ENCODE measurements around the gene ARFGAP3.
A peak's percentile ranks its signal among the peaks of the same experiment; 100 is the strongest.

Gene ARFGAP3

DNA sequence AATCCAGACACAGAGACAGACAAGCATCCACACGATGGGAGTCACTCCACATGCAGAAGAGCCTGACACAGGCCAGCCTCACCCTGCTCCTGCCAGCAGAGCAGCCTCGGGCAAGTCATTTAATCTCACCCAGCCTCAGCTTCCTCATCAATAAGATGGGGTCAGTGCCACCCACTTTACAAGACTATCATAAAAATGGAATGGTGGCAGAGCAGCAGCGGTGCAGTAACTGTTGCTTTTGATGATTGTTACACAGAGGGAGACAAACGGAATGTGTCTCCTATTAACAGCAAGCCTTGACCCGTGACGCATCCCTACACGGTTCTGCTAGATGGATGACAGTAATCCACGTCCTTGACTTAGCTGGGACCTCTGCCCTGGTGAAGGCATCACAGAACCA lies 26.0 kb upstream of the ARFGAP3 start:
- TF ChIP-seq CTCF (IDR thresholded peaks at IDR 0.05) = no peak

- TF ChIP-seq CTCF (IDR thresholded peaks at IDR 0.05) = no peak
Measured at GRCh38 chr22:42881982-42882656, 25.0 kb upstream of the ARFGAP3 start.

GRCh38 chr22:42881298-42881697 lies 24.2 kb upstream of the ARFGAP3 start:
- no peak for TF ChIP-seq CTCF (IDR thresholded peaks at IDR 0.05)

- TF ChIP-seq CTCF (IDR thresholded peaks at IDR 0.05) = peak; percentile 23; the same call in 1 of the 2 replicates
Measured at GRCh38 chr22:42880815-42881214, 23.7 kb upstream of the ARFGAP3 start.

DNA sequence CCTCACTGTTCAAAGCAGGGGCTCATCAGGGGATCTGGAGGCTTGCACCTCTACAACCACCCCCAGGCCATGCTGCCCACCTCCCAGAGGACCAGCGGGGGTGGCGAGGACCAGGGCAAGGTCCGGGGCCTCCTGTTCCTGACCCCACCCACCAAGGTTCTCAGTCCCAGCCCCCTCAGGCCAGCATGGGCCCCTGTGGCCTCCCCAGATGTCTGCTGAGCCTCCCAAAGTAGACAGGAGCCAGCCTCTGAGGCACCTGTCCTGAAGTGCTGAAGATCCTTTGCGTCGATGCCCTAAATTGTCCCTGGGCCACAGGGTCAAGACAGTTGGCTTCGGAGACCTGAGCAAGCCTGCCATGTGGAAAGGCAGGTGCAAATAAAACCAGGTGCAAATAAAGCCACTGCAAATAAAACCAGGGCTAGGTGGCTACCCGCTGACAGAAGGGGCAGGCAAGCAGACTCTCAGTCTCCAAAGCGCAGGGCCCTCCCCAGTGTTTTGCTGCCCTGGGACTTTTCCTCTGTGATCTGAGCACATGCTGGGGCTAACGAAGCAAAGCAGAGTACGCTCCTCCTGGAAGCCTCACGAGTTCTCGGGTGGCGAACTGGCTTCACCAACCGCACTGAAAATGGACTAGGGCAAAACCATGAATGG lies 22.4 kb upstream of the ARFGAP3 start:
- TF ChIP-seq CTCF (IDR thresholded peaks at IDR 0.05) = no peak

DNA sequence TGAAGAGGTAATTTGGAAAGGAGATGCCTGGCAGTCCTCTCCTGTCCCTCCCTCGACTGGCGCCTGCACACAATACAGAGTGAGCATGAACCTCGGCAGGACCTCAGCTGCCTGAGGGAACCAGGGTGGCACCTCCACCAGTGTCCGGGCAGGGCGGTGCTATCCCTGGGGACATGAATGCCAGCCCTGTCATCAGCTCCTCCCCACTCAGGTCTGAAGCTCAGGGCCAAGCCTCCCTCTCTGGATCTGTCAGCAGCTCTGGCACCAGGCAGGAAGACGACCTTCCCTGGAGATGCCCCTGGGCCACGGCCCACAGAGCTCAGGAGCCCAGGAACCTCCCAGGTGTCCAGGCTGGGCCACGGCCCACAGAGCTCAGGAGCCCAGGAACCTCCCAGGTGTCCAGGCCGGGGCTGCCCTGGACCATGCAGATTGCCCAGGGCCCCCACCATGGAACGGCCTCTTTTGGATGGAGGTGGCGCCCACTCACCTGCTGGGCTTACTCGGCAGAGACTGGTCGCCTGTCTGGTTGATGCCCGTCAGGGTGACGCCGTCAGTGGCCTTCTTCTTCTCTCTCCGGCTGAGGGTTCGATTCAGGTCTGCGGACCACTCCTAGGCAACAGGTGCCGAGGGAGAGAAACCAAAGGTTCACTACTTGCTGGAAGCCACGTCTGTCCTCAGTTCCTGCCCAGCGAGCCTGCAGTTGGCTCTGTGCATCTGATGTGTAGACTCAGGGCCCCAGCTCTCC lies 21.7 kb upstream of the ARFGAP3 start:
- TF ChIP-seq CTCF (IDR thresholded peaks at IDR 0.05) = no peak

DNA sequence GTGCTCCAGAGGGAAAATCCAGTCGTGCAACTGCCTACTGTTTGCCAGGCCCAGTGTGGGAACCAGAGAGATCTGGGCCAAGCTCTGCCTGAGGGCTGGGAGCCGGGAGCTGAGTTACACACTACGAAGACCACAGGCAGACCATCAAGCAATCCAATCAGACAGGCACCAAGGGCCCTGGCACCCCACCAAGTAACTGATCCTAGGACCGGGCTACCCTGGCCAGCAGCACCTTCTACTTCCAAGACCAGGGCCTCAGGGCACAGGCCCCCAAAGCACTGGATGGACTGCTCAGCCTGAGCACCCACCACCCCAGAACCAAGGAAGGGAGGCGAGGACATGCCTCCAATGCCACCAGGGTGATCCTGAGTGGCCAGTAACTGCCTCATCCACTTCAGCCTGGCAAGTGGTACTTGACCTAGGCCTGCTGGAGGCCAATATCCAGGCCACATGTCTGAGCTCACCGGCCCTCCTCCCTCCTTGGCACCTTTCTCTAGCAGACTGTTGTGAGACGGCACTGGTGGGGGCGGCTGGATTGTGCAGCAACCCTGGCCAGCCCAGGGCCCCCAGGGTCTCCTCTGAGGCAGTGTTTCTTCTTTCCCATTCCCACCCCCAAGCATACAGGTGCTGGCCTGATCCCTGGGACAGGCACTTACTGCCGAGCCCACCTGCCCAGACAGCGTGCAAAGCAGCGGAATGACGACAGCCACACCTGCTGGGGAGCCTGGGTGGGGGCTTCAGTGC lies 20.7 kb upstream of the ARFGAP3 start:
- no peak for TF ChIP-seq CTCF (IDR thresholded peaks at IDR 0.05)

Measured in LNCAP (cell line).